ENCODE measurements around the gene ZC3H7B.
"Not testable (repeated sequence)": the region's sequence is repeated elsewhere in the genome, so short reads cannot be mapped to it uniquely, and the experiment has no call there.

The ZC3H7B gene

GRCh38 chr22:41383085-41383484 is 81.8 kb downstream of the ZC3H7B start:
- no peak for FAIRE-seq

- FAIRE-seq: no peak
These were observed 82.8 kb downstream of the ZC3H7B start for GRCh38 chr22:41384128-41384527.

GRCh38 chr22:41387341-41387740 is 86.0 kb downstream of the ZC3H7B start:
- no peak for FAIRE-seq

GRCh38 chr22:41394012-41394356 is 92.7 kb downstream of the ZC3H7B start:
- no peak for FAIRE-seq

GRCh38 chr22:41395531-41396240 is 94.4 kb downstream of the ZC3H7B start:
- no peak for FAIRE-seq

- no peak for FAIRE-seq
These were observed 96.0 kb downstream of the ZC3H7B start for GRCh38 chr22:41397143-41397811.

GRCh38 chr22:41398921-41399320 is 97.6 kb downstream of the ZC3H7B start:
- no peak for FAIRE-seq

- FAIRE-seq: no peak
These were observed 100.7 kb downstream of the ZC3H7B start for GRCh38 chr22:41401781-41402648.

- FAIRE-seq: not testable (repeated sequence)
These were observed 101.5 kb downstream of the ZC3H7B start for GRCh38 chr22:41402851-41403250.

- FAIRE-seq: no peak
These were observed 102.4 kb downstream of the ZC3H7B start for GRCh38 chr22:41403532-41404318.

GRCh38 chr22:41405588-41405987 is 104.3 kb downstream of the ZC3H7B start:
- FAIRE-seq: no peak

- no peak for FAIRE-seq
These were observed 105.1 kb downstream of the ZC3H7B start for GRCh38 chr22:41406410-41406809.

GRCh38 chr22:41407433-41407832 is 106.1 kb downstream of the ZC3H7B start:
- FAIRE-seq: no peak

- no peak for FAIRE-seq
These were observed 107.3 kb downstream of the ZC3H7B start for GRCh38 chr22:41408665-41409064.
